ENCODE data around the gene TMEM25. TPM values are rescaled to one million over a fixed set of nuclear protein-coding genes. Genes with fewer than 3 reads are reported as not detected.
A peak's percentile ranks its signal among the peaks of the same experiment; 100 is the strongest.

Gene TMEM25
- polyA plus RNA-seq, 3 donors = 0.57 TPM; not detected in 2

- Histone ChIP-seq H3K9ac (ENCODE audit: insufficient read depth, low read length, poor library complexity, severe bottlenecking) (no peak overlapping the region), H2AFZ (ENCODE audit: insufficient read depth, low read depth, low read length, poor library complexity, severe bottlenecking) (peak overlapping the region; percentile 88), H3K9me3 (replicated peaks in 1 of 2; ENCODE audit: control insufficient read depth in 1 of 2, insufficient read depth in 1 of 2, low read length in 2 of 2) (no peaks in the 10 kb centered on the region), H3K27me3 (ENCODE audit: control insufficient read depth in 2 of 2, insufficient read depth in 2 of 2, low read length in 2 of 2) (peaks cover 8 to 22% of the 10 kb centered on the region in 2 donors), H3K4me3 (replicated peaks in 1 of 3; ENCODE audit: low read depth in 2 of 3, low read length in 3 of 3) (peak overlapping the region in 1 of 3 experiments; percentile 75), H3K4me1 (ENCODE audit: control insufficient read depth in 1 of 2, insufficient read depth in 2 of 2, low read length in 2 of 2) (peaks cover 10 to 19% of the 10 kb centered on the region in 2 donors), H4K20me1 (ENCODE audit: insufficient read depth, low read length) (no peaks in the 10 kb centered on the region), H3K79me2 (ENCODE audit: insufficient read depth, low read length) (no peaks in the 10 kb centered on the region), H3K4me2 (replicated peaks; ENCODE audit: extremely low read depth, low read length, poor library complexity, severe bottlenecking) (peak overlapping the region; percentile 92), H3K36me3 (replicated peaks in 1 of 2; ENCODE audit: control insufficient read depth in 1 of 2, insufficient read depth in 2 of 2, low read length in 2 of 2) (no peaks in the 10 kb centered on the region), H3K27ac (ENCODE audit: low read depth in 1 of 2, low read length in 2 of 2) (no peak overlapping the region)
- Mint-ChIP-seq H3K4me3 (peak overlapping the region; percentile 77 to 92), H3K9me3 (peaks cover 0 to 4% (median 0%) of the 10 kb centered on the region in 7 donors), H3K4me1 (peaks cover 19% of the 10 kb centered on the region), H3K27ac (peak overlapping the region in 1 of 7 donors; percentile 54), H3K36me3 (peaks cover 3 to 7% of the 10 kb centered on the region in 2 donors), H3K27me3 (ENCODE audit: low read depth in 3 of 3) (peaks cover 23 to 34% (median 30%) of the 10 kb centered on the region in 3 donors)
- no peak for DNase-seq
- intact Hi-C loops (cut with micrococcal nuclease) = no loop called here
- WGBS (ENCODE audit: insufficient coverage) = 13% methylated on average over 12 of the region's 12 CpGs
- TF ChIP-seq CTCF (IDR thresholded peaks at IDR 0.05) = no peak
Observed at GRCh38 chr11:118531597-118532084, 649 bp downstream of the TMEM25 start.

- Histone ChIP-seq H4K20me1 (ENCODE audit: insufficient read depth, low read length) (no peaks in the 10 kb centered on the region), H3K27me3 (ENCODE audit: control insufficient read depth in 2 of 2, insufficient read depth in 2 of 2, low read length in 2 of 2) (peaks cover 8 to 22% of the 10 kb centered on the region in 2 donors), H3K9me3 (replicated peaks in 1 of 2; ENCODE audit: control insufficient read depth in 1 of 2, insufficient read depth in 1 of 2, low read length in 2 of 2) (no peaks in the 10 kb centered on the region), H2AFZ (ENCODE audit: insufficient read depth, low read depth, low read length, poor library complexity, severe bottlenecking) (no peak overlapping the region), H3K4me3 (replicated peaks in 1 of 3; ENCODE audit: low read depth in 2 of 3, low read length in 3 of 3) (no peak overlapping the region), H3K9ac (ENCODE audit: insufficient read depth, low read length, poor library complexity, severe bottlenecking) (no peak overlapping the region), H3K79me2 (ENCODE audit: insufficient read depth, low read length) (no peaks in the 10 kb centered on the region), H3K27ac (ENCODE audit: low read depth in 1 of 2, low read length in 2 of 2) (no peak overlapping the region), H3K4me2 (replicated peaks; ENCODE audit: extremely low read depth, low read length, poor library complexity, severe bottlenecking) (no peak overlapping the region), H3K36me3 (replicated peaks in 1 of 2; ENCODE audit: control insufficient read depth in 1 of 2, insufficient read depth in 2 of 2, low read length in 2 of 2) (no peaks in the 10 kb centered on the region), H3K4me1 (ENCODE audit: control insufficient read depth in 1 of 2, insufficient read depth in 2 of 2, low read length in 2 of 2) (peaks cover 10 to 19% of the 10 kb centered on the region in 2 donors)
- no peak for TF ChIP-seq CTCF (IDR thresholded peaks at IDR 0.05)
- DNase-seq = no peak
- 96% methylated on average over 8 of the region's 10 CpGs for WGBS (ENCODE audit: insufficient coverage)
- intact Hi-C loops (cut with micrococcal nuclease) = no loop called here
- Mint-ChIP-seq H3K4me3 (no peak overlapping the region), H3K27me3 (ENCODE audit: low read depth in 3 of 3) (peaks cover 23 to 34% (median 30%) of the 10 kb centered on the region in 3 donors), H3K9me3 (peaks cover 0 to 4% (median 0%) of the 10 kb centered on the region in 7 donors), H3K36me3 (peaks cover 3 to 7% of the 10 kb centered on the region in 2 donors), H3K4me1 (peaks cover 18% of the 10 kb centered on the region), H3K27ac (no peak overlapping the region)
Observed at GRCh38 chr11:118532091-118532490, 1.1 kb downstream of the TMEM25 start.
